HUDEP-2 (cell line): ENCODE results near the gene MCTP1.
"Not testable (repeated sequence)": the region's sequence is repeated elsewhere in the genome, so short reads cannot be mapped to it uniquely, and the experiment has no call there.

Experiments used
- DNase-seq, 76 experiments: peaks; one replicate each; lab custom pipeline; 2025; ENCODE audit not compliant: unreplicated experiment in 76 of 76; lab: John Stamatoyannopoulos, UW

The MCTP1 gene

DNA sequence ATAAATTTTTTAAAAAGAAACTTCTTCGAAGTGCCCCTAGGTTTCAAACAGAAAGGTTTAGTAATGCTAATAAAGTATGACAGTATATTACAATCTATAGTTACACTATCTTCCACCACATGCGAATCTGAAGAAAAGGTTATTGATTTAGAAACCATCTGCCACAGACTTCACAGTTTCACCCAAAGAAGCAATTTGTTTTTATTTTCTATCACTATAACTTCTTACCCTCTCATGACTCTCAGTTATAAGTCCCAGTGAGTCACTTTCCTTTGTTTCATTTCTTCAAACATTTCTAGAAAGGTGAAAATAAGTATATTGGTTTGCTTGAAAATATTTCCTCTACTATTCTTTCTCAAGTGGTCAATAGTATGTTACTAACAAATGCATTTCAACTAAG lies 93.6 kb downstream of the MCTP1 start:
- DNase-seq: no peak

DNA sequence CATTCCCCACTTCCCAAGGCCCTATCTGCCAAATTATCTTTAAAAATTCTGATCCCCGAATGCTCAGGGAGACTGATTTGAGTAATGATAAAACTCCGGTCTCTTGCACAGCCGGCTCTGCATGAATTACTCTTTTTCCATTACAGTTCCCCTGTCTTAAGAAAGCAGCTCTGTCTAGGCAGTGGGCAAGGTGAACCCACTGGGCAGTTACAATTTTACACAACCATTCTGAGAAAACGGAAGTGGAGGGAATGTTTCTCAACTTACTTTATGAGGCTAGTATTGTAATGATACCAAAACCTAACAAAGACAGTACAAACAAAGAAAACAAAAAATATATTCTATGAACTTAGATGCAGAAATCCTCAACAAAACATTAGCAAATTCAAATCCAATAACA lies 100.0 kb downstream of the MCTP1 start:
- DNase-seq: no peak

DNA sequence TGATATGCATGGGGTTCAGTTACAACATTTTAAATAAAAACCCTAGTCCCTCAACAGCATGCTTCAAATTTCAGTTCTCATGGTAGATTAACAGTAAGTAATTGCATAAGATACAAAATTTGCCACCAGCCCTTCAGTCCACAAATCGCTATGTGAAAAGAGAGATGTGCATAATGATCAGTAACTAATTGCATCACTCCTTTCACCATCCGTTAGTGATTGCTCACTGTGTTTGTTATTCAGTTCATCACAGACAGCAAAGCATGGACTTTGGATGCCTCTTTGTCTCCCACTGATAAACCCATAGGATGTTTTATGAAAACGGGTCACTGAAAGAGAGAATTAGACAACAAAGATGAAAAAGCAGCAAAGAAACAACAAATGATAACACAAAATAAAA lies 103.2 kb downstream of the MCTP1 start:
- DNase-seq: no peak

DNA sequence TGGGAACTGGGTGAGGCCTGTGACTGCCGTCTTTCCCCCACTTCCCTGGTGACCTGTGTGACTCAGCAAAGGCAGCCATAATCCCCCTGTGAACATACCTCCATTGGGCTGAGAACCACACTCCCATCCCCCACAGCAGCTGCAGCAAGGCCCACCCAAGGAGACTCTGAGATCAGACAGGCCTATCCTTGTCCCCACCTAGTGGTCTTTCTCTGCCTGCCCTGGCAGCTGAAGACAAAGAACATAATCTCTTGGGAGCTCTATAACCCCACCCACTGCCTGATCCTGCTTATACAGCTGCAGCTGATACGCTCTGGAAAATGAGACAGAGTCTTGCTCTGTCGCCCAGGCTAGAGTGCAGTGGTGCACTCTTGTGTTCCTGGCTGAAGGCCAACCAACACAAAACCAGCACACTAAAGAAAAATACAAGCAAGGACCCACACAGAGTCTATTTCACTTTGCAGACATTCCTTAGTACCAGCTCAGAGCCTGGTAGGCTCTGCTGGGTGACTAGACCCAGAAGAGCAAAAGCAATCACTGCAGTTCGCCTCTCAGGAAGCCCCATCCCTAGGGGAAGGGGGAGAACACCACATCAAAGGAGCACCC lies 106.7 kb downstream of the MCTP1 start:
- peak in 1 of 76 experiments; percentile 1 for DNase-seq

DNA sequence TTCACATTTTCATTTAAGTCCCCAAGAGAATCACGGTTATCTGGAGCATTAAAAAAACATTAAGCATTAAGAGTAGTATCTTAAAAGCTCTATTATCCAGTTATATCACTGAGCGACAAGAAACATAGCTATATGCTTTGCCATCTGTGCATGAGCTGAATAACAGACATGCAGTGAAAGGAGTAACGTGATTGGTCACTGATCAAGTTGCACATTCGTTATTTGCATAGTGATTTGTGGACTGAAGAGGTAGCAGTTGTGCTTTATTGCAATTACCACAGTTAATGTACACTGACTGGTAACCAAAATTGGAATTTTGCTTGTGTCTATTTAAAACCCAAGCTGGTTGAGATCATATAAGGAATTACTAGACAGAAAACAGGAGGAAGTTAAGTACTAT lies 107.4 kb downstream of the MCTP1 start:
- DNase-seq: no peak

DNA sequence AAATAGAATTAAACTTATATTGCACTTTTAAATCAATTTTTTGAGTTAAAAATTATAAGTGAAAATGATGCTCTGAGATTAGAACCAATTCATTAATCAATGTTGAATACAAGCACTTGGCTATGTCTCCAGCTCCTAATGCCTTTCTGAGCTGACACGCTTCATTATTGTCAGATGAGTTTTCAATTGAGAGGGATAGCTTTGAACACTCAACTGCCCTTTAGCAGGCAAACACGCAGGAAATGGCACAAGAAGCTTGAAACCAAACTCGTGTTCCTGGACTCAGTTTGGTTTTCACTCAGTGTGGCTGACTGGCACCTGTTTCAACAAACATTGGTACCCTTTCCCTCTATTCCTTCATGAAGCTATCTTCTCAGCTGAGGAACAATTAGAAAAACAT lies 109.8 kb downstream of the MCTP1 start:
- no peak for DNase-seq

DNA sequence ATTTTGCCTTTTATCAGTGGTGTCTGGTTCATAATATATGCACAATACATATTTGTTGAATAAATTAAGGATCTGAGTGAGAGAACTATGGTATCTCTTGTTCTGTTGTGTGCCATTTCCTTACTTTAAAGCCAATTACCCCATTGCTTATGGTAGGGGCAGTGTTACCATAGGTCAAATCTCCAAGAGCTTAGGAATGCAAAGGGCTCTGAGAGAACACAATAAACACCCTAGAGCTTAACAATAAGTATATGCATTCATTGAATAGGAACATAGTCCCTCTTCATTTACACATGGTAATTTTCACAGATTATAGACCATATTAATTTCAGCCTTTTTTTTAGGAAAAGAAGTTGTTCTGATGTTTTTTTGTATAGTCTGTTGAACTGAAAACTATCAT lies 112.2 kb downstream of the MCTP1 start:
- DNase-seq: no peak

DNA sequence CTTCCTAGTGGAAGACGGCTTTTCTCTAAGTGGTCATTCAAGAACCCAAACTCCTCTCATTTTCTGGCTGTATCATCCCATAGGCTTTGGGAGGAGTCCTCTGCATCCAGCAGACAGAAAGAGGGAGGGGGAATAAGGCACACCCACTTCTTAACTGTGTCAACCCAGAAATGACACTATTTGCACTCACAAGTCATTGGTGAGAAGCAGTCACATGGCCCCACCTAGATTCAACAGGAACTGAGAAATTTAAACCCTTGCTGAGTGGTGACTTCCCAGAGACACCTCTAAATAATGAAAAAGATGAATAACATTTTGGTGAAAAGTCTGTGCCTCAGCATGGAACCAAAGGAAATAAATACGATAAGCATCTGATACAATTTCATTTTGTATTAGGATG lies 120.0 kb downstream of the MCTP1 start:
- DNase-seq: no peak

DNA sequence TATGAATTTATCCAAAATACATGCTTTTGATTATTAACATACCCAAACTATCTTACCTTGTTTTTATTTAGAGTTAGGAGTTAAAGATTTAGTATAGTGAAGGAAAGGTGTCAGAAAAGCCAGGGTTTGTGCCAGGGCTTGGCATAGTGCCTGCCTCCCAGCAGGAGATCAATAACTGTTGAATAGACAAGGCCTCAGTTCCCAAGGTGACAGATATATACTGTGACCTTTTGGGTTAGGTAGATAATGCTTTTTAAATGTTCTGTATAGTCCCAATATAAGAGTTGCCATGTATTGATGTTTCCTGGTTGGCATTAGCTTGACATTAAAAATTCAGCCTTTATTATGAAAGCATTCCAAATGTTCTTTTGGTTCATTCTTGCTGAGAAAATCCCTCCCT lies 121.8 kb downstream of the MCTP1 start:
- peak in 3 of 76 experiments; percentile 2 to 28 (median 5) for DNase-seq

DNA sequence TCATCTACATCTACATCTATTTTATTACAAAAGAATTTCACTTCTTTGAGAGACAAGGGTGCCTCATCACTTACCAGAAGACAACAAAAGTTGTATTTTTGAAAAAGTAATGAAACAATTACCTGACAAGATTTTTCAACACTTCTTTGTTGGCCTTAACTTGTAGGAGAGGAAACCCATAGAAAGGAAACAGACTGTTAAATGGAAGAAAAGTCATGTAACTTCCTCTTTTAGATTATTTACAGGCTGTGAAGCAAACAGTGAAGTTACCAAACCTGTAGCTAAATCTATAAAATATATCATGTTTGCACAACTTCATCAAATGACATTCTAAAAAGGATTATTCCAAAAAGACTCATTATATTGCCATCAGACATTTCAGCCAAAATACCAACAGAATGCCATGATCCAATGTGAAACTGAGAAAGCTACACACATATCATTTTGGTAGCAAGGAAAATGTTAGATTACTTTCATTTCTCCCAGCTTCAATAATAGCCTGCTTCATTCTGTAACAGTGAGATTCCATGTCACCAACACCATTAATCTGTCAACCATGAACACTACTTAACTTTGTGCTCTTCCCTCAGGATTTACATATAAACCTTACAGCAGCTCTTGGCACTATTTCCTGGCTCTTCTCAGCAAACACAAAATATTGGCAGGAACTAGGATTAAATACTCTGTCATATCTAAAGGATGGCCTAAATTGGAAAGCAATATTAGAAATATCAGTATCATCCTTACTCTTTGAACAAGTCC lies 122.5 kb downstream of the MCTP1 start:
- no peak for DNase-seq

DNA sequence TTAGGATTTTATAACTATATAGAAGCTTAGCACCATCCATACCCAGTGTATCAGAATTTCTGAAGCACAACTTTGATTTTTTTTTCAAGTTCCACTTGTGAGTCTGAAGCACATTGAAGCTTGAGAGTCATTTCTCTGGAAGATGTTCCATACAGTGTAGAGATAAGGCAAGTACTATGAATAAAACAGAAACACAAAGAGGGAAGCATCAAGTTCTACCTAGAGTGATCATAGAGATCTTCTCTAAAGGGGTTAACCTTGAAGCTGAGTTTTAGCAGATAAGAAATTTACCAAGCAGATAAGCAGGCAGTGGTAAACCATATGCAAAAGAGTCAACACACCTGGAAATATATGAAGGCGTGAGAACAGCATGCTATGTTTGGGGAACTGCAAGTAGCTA lies 125.3 kb downstream of the MCTP1 start:
- no peak for DNase-seq

DNA sequence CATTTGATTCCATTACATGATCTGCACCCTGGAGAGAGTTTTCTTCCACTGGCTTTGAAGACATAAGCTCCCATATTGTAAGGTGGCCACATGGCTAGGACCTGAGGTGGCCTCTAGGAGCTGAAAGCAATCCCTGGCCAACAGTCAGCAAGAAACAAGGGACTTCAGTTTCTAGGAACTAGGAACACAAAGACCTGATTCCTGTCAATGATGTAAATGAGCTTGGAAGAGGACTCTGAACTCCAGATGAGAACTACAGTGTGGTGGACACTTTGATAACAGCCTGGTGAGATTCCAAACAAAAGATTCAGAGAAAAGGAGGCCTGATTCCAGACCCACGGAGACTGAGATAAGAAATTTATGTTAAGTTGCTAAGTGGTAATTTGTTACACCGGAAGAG lies 129.0 kb downstream of the MCTP1 start:
- no peak for DNase-seq

DNA sequence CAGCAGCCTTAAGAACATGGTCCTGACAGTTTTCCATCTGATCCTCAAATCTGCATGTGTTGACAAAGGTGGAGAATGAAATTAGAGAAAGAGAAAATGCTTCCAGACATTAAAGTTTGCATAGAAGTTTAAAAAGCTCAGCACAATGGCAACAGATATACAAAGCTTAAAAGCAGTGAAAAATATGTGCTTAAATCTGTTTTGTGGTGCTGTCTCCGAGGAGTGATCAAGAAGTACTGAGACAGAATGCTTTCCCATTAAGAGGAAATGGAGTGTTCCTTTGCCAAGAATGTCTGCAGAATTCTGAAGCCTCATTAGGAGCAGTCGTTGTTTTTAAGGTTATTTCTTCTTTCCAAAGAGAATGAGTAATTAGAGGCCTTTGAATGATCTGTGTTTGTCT lies 131.4 kb downstream of the MCTP1 start:
- no peak for DNase-seq

DNA sequence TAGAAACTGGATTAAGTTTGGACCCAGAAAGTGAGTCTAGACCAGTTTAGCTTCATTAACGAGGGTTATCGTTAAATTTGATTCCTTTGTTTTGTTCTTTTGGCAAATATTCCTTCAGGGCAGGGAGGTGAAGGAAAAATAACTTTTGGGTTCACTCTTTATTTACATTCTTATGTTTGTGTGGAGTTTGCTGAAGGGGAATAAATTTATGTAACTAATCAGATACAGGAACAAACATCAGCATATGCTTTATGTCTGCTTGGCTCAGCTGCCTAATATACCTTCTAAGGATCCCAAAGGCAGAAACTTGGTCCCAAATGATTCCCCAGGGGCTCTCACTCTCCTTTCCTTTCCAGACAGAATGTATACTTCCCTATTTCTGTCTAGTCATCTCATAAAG lies 132.4 kb downstream of the MCTP1 start:
- DNase-seq: no peak

DNA sequence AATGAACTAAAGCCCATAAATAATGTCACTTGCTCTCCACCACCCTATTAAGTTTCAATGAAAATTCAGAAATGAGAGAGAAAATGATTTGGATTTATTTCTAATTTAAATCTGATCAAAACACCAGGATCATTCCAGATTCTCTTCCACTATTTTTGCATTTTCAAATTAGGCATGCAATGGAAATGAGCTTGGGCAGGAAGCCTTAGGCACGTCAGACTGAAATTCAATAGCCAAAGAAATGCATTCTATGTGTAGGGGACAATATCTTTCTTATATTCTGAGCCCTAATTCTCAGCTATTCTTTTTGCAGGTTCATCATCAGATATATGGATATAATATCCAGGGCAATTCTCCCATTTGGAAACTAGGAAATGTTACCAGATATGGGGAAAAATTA lies 132.8 kb downstream of the MCTP1 start:
- no peak for DNase-seq

DNA sequence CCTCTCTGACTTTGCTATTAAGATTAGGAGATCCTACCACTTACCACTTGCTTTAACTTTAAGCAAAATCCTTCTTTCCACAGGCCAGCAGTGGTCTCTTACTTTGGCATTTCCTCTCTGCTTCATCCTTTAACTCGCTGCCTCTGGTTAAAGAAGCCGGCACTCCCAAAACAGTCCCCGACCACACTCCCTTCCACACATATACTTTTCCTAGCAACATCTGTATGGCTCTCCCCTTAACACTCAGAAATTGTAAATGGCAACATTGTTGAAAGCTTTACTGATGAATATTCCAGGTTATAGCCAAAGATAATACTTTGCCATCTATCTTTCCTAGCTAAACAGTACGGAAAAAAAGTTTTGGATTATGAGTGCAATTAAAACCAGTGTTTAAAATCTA lies 133.2 kb downstream of the MCTP1 start:
- DNase-seq: no peak

DNA sequence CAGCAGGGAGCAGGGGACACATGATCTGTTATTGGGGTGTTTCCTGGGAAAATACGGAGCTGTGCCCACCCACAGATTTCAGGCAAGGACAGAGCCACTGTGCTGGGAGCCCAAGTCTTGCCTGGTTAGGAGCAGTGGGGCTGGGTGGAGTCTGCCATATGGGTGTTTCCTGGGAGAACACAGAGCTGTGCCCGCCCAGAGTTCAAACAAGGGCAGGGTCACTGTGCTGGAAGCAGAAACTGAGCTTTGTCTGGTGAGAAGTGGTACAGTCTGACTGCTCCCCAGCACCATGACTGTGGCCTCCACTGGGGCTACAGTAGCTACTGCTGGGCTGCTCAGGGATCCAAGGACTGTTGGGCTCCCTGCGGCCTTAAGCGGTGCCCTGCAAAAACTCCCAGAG lies 135.5 kb downstream of the MCTP1 start:
- no peak for DNase-seq

DNA sequence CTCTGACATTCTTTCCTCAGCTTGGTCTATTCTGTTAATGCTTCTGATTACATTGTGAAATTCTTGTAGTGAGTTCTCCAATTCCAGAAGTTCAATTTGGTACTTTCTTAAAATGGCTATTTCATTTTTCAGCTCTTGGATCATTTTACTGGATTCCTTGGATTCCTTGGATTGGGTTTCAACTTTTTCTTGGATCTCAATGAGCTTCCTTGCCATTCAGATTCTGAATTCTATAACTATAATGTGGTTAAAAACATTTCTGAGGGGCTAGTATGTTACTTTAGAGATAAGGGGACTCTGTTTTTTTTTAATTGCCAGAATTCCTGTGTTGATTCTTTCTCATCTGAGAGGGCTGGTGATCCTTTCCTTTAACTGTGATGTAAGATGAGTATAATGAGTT lies 136.4 kb downstream of the MCTP1 start:
- DNase-seq: no peak

DNA sequence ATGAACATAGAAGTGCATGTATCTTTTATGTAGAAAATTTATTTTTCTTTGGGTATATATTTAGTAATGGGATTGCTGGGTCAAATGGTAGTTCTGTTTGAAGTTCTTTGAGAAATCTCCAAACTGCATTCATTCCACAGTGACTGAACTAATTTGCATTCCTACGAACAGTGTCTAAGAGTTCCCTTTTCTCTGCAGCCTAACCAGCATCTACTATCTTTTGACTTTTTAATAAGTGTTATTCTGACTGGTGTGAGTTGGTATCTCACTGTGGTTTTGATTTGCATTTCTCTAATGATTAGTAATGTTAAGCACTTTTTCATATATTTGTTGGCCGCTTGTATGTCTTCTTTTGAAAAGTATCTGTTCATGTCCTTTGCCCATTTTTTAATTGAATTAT lies 141.0 kb downstream of the MCTP1 start:
- DNase-seq: not testable (repeated sequence)

DNA sequence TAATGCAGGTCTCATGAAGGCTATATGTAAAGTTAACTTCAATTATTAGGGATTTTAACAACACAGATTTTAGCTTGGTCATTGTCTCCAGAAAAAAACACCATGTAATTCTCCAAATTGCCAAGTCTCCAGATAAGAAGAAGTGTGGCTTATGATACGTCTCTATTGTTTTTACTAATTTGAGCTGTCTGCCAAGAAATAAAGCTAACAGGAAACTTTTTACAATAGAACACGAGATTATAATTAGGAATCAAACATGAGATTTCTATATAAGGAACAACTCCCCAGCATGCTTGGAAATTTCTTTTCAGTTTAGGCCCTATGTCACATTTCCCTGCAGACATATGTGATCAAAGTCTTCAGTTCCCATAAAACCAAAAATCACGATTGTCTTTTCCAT lies 142.7 kb downstream of the MCTP1 start:
- DNase-seq: no peak

DNA sequence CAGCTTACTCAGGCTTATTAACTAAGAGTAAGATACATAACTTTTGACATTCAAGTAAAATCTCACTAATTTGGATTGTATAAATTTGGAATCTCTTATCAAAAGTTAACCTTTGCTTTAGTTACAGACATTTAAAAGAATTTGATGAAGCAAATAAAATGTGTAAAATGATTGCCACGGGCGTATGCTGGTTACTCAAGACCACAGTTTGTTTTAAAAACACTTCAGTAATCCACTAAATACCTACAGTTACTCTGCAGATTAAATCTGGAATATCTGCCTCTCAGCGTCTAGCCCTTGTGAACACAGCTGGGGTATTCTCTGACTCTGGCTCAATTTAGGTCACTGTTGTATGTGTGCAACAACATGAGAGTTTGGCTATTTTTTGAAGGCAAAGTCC lies 143.8 kb downstream of the MCTP1 start:
- no peak for DNase-seq

DNA sequence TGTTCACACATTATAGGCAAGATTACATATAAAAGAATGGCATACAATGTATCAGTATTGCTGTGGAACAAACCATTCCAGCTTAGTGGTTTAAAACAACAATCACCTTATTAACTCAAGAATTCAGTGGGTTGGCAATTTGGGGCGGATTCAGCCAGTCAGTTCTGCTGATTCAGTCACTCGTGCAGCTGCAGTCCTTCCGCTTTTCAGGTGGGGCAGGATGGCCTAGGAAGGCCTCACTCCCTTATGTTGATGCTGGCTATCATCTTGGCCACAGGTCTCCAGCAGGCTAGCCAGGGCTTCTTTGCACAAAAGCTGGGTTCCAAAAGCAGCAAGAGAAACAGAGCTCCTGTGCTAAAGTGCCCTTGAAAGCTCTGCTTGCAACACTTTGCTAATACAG lies 150.6 kb downstream of the MCTP1 start:
- DNase-seq: no peak

DNA sequence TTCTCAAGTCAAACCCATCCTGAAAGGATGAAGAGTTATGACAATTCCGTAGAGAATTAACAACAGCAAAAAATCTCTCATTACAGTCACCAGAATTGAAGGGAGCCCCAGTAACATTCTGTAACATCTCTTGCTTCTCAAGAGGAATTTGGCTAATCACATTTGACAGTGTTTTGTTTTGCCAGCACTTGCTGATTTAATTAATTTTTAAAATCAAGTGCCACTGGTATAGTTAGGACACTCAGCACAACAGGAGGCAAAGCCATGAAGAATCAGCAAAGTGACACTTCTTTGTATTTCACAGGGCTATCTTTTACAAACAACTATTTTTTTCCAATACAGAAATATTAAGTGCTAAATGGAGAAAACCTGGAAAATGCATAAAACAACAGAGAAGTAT lies 152.8 kb downstream of the MCTP1 start:
- no peak for DNase-seq
